Measurements from ENCODE around the gene MYO16. TPM values are rescaled to one million over a fixed set of nuclear protein-coding genes. Genes with fewer than 3 reads are reported as not detected.

The MYO16 gene
- total and polyA plus RNA-seq, 2 of the 4 experiments (the other 2 are of a cell fraction), result under 0.01 to 0.03 TPM

DNA sequence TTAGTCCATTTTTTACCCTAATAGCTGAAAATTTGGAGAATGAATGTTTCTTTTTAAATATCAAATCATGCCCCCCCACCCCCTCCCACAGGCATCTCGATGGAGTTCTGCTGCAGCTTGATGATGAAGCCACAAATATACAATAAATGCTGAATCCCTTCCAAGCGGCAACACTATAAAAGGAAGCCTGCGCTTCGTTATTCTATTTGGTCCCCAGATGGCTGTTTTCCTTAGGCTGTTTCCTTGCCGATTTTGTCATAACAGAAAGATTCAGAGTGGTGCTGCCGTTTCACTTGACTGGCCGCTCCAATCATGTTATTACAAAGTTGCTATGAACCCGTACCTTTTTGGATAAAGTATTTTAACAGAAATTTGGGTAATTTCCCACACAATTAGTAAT lies 79.5 kb downstream of the MYO16 start:
- intact Hi-C loops (cut with micrococcal nuclease), result no loop called here
- Histone ChIP-seq H3K79me1 (ENCODE audit: low read depth in 1 of 2, low read length in 2 of 2) (no peaks in the 10 kb centered on the region), H3K27me3 (ENCODE audit: control insufficient read depth, insufficient read depth, low read length) (peaks cover 2% of the 10 kb centered on the region; the same call in 1 of the 2 replicates), H3K9ac (ENCODE audit: low read depth, low read length) (no peak overlapping the region), H3K56ac (ENCODE audit: extremely low read depth, insufficient read depth, low read length) (no peak overlapping the region), H3K9me1 (ENCODE audit: insufficient read depth, low read length) (no peaks in the 10 kb centered on the region), H2BK20ac (ENCODE audit: low read depth, low read length) (no peak overlapping the region), H3K4me2 (ENCODE audit: low read depth, low read length) (no peak overlapping the region), H2AFZ (replicated peaks; ENCODE audit: low read length, poor library complexity) (no peak overlapping the region), H3K4me3 (ENCODE audit: insufficient read depth, low read depth, low read length) (no peak overlapping the region), H2BK120ac (ENCODE audit: low read depth, low read length) (no peak overlapping the region), H4K8ac (ENCODE audit: low read depth in 2 of 2, low read length in 2 of 2) (no peak overlapping the region), H3K4me1 (ENCODE audit: control insufficient read depth, insufficient read depth, low read length) (no peaks in the 10 kb centered on the region), H3K23ac (ENCODE audit: low read depth, low read length) (no peak overlapping the region), H3K18ac (ENCODE audit: low read depth, low read length) (no peak overlapping the region), H2BK15ac (ENCODE audit: low read depth, low read length) (no peak overlapping the region), H3K4ac (ENCODE audit: low read depth, low read length) (no peak overlapping the region), H2AK5ac (ENCODE audit: low read depth, low read length) (no peak overlapping the region), H3K9me3 (ENCODE audit: control insufficient read depth, insufficient read depth, low read length) (0 out of 2 replicates have a peak, but pooled peaks cover 2% of the 10 kb centered on the region), H4K5ac (ENCODE audit: low read depth, low read length) (no peak overlapping the region), H2AK9ac (replicated peaks; ENCODE audit: low read depth, low read length, poor library complexity) (no peak overlapping the region), H4K20me1 (ENCODE audit: insufficient read depth, low read length) (no peaks in the 10 kb centered on the region), H3K27ac (ENCODE audit: insufficient read depth, low read length) (no peak overlapping the region), H4K91ac (ENCODE audit: insufficient read depth, low read depth, low read length) (no peak overlapping the region), H3K36me3 (ENCODE audit: control insufficient read depth, insufficient read depth, low read length) (no peaks in the 10 kb centered on the region), H2BK5ac (ENCODE audit: low read depth, low read length, poor library complexity, severe bottlenecking) (no peak overlapping the region), H3K14ac (replicated peaks; ENCODE audit: low read depth, low read length) (no peak overlapping the region)
- no peak for TF ChIP-seq CEBPB (IDR thresholded peaks at IDR 0.05; ENCODE audit: low read depth, low read length)
- TF ChIP-seq, protein P1, sequence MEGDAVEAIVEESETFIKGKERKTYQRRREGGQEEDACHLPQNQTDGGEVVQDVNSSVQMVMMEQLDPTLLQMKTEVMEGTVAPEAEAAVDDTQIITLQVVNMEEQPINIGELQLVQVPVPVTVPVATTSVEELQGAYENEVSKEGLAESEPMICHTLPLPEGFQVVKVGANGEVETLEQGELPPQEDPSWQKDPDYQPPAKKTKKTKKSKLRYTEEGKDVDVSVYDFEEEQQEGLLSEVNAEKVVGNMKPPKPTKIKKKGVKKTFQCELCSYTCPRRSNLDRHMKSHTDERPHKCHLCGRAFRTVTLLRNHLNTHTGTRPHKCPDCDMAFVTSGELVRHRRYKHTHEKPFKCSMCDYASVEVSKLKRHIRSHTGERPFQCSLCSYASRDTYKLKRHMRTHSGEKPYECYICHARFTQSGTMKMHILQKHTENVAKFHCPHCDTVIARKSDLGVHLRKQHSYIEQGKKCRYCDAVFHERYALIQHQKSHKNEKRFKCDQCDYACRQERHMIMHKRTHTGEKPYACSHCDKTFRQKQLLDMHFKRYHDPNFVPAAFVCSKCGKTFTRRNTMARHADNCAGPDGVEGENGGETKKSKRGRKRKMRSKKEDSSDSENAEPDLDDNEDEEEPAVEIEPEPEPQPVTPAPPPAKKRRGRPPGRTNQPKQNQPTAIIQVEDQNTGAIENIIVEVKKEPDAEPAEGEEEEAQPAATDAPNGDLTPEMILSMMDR (conservative IDR thresholded peaks at IDR 0.05; ENCODE audit: low read depth, low read length), result no peak
- no peak for TF ChIP-seq BHLHE40 (IDR thresholded peaks at IDR 0.05; ENCODE audit: low read depth, low read length)
- TF ChIP-seq USF2 (IDR thresholded peaks at IDR 0.05; ENCODE audit: low read depth, low read length), result no peak
- no peak for TF ChIP-seq RFX5 (IDR thresholded peaks at IDR 0.05; ENCODE audit: low read depth, low read length)
- TF ChIP-seq MAFK (IDR thresholded peaks at IDR 0.05; ENCODE audit: low read depth, low read length), result no peak
- TF ChIP-seq MXI1 (IDR thresholded peaks at IDR 0.05; ENCODE audit: borderline replicate concordance, low read depth, low read length), result no peak
- no peak for TF ChIP-seq CHD1 (IDR thresholded peaks at IDR 0.05; ENCODE audit: low read depth, low read length)
- TF ChIP-seq POLR2A (IDR thresholded peaks at IDR 0.05; ENCODE audit: low read depth, low read length), result no peak
- TF ChIP-seq FOS (IDR thresholded peaks at IDR 0.05; ENCODE audit: low read depth, low read length), result no peak
- TF ChIP-seq NFE2L2 (IDR thresholded peaks at IDR 0.05; ENCODE audit: low read depth, low read length), result no peak
- TF ChIP-seq RAD21 (IDR thresholded peaks at IDR 0.05; ENCODE audit: low read length), result no peak
- ATAC-seq (ENCODE audit: low read depth) (no peak), DNase-seq (no peak)
- no TSS peak for BruUV-seq (replicated peaks)
- CTCF ChIA-PET, result no interaction called here
- POLR2A ChIA-PET (ENCODE audit: unreplicated experiment), result no interaction called here
- dilution Hi-C loops (cut with HindIII; ENCODE audit: low sequenced_read_pairs, unreplicated experiment), result no loop called here
- in situ Hi-C loops (cut with MboI; ENCODE audit: low sequenced_read_pairs), result no loop called here
- 65% methylated on average over 3 of the region's 8 CpGs; no CpG with 5 or more reads in 1 of the 2 experiments for WGBS, 2 experiments (ENCODE audit: extremely low coverage in 2 of 2, insufficient read length in 1 of 2)
